Measurements from ENCODE around the gene CHKA. TPM values are rescaled to one million over a fixed set of nuclear protein-coding genes. Genes with fewer than 3 reads are reported as not detected.

CHKA gene
- total RNA-seq, 1 experiment from 2014 or later: 136 TPM

DNA sequence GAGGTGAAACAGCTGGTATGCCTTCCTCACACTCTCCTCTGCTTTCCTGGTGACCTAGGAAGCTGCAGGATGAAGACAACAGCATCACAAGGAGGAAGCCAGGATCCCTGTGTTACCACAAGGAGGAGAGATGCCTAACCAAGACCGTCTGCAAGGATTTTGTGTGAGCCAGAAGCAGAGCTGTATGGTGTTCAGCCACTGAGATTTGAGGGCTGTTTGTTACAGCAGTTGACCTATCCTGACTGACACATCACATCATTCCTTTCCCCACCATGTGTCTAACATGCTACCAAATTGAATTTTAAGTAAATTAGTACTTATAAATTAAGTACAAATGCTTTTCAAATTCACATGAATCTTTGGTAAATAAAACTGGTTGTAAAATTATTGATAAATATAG, 8.9 kb upstream of the CHKA start:
- peak overlapping the region; percentile 78; the same call in 1 of the 2 replicates for H3K27ac ChIP-seq (ENCODE audit: low read length)
- intact Hi-C loops (cut with micrococcal nuclease; ENCODE audit: unreplicated experiment) (no loop called here), in situ Hi-C loops (cut with HindIII; ENCODE audit: low pct_unique_long_range_greater_than_20kb, low sequenced_read_pairs) (no loop called here)
- DNase-seq (ENCODE audit: low read depth, low spot score) (no peak), ATAC-seq (no peak)
- ChIA-PET POLR2A (no interaction called here), CTCF (no interaction called here)
- no peaks in the 10 kb centered on the region for H3K27me3 ChIP-seq (ENCODE audit: control insufficient read depth, insufficient read depth, low read length)
- BruUV-seq (replicated peaks): no TSS peak
- TF ChIP-seq REST (IDR thresholded peaks at IDR 0.05; ENCODE audit: insufficient read depth in 1 of 2, low read depth in 2 of 2, low read length in 1 of 2) (no peak), SIN3A (IDR thresholded peaks at IDR 0.05; ENCODE audit: borderline replicate concordance, insufficient read depth, low read depth, low read length) (no peak), TCF7L2 (IDR thresholded peaks at IDR 0.05; ENCODE audit: low read depth, low read length) (no peak), POLR2AphosphoS5 (IDR thresholded peaks at IDR 0.05; ENCODE audit: low read depth, low read length) (no peak)
- TF ChIP-seq, protein P1, sequence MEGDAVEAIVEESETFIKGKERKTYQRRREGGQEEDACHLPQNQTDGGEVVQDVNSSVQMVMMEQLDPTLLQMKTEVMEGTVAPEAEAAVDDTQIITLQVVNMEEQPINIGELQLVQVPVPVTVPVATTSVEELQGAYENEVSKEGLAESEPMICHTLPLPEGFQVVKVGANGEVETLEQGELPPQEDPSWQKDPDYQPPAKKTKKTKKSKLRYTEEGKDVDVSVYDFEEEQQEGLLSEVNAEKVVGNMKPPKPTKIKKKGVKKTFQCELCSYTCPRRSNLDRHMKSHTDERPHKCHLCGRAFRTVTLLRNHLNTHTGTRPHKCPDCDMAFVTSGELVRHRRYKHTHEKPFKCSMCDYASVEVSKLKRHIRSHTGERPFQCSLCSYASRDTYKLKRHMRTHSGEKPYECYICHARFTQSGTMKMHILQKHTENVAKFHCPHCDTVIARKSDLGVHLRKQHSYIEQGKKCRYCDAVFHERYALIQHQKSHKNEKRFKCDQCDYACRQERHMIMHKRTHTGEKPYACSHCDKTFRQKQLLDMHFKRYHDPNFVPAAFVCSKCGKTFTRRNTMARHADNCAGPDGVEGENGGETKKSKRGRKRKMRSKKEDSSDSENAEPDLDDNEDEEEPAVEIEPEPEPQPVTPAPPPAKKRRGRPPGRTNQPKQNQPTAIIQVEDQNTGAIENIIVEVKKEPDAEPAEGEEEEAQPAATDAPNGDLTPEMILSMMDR (IDR thresholded peaks at IDR 0.05): no peak
- H3K36me3 ChIP-seq (ENCODE audit: control insufficient read depth, insufficient read depth, low read length): no peaks in the 10 kb centered on the region
- no peak overlapping the region for H3K4me3 ChIP-seq (ENCODE audit: low read depth in 2 of 2, low read length in 2 of 2)
- H3K4me1 ChIP-seq (ENCODE audit: control insufficient read depth, insufficient read depth, low read length): peaks cover 35% of the 10 kb centered on the region
- H3K9me3 ChIP-seq (ENCODE audit: control insufficient read depth, insufficient read depth, low read depth, low read length): peaks cover 10% of the 10 kb centered on the region; the same call in 1 of the 2 replicates

GRCh38 chr11:68128682-68129327, 7.6 kb upstream of the CHKA start:
- Histone ChIP-seq H3K27me3 (ENCODE audit: control insufficient read depth, insufficient read depth, low read length) (no peaks in the 10 kb centered on the region), H3K9me3 (ENCODE audit: control insufficient read depth, insufficient read depth, low read depth, low read length) (peaks cover 7% of the 10 kb centered on the region; the same call in 1 of the 2 replicates), H3K4me3 (ENCODE audit: low read depth in 2 of 2, low read length in 2 of 2) (peak overlapping the region; percentile 40 to 63), H3K27ac (ENCODE audit: low read length) (peak overlapping the region; percentile 78), H3K4me1 (ENCODE audit: control insufficient read depth, insufficient read depth, low read length) (peaks cover 48% of the 10 kb centered on the region), H3K36me3 (ENCODE audit: control insufficient read depth, insufficient read depth, low read length) (no peaks in the 10 kb centered on the region)
- intact Hi-C loops (cut with micrococcal nuclease; ENCODE audit: unreplicated experiment): no loop called here
- POLR2A ChIA-PET: no interaction called here
- no peak for TF ChIP-seq SIN3A (IDR thresholded peaks at IDR 0.05; ENCODE audit: borderline replicate concordance, insufficient read depth, low read depth, low read length)
- TF ChIP-seq, protein P1 (IDR thresholded peaks at IDR 0.05): no peak
- TF ChIP-seq REST (IDR thresholded peaks at IDR 0.05; ENCODE audit: insufficient read depth in 1 of 2, low read depth in 2 of 2, low read length in 1 of 2): no peak
- TF ChIP-seq TCF7L2 (IDR thresholded peaks at IDR 0.05; ENCODE audit: low read depth, low read length): no peak
- TF ChIP-seq POLR2AphosphoS5 (IDR thresholded peaks at IDR 0.05; ENCODE audit: low read depth, low read length): no peak
- CTCF ChIA-PET: interaction anchor here (1.1 kb wide), 1 partner anchor 36 kb away, joined by 8 read pairs; no protein-coding TSS in a partner anchor
- DNase-seq (ENCODE audit: low read depth, low spot score) (no peak), ATAC-seq (peak; percentile 66)
- in situ Hi-C loops (cut with HindIII; ENCODE audit: low pct_unique_long_range_greater_than_20kb, low sequenced_read_pairs): no loop called here
- no TSS peak for BruUV-seq (replicated peaks)

Measured in Panc1 (cell line).